Activated naive CD8-positive, alpha-beta T cell treated with anti-CD3 and anti-CD28 coated beads, Interleukin-2, amount 10 ng/mL, durations not matched to agents 7 days and 5 days (primary cell): ENCODE measurements around the gene NRIP3. TPM values are rescaled to one million over a fixed set of nuclear protein-coding genes. Genes with fewer than 3 reads are reported as not detected.
"Not testable (repeated sequence)": the region's sequence is repeated elsewhere in the genome, so short reads cannot be mapped to it uniquely, and the experiment has no call there.

ENCODE experiments used
- ATAC-seq: fragments of 150-1000 bp; cut with Tn5 transposase; one replicate; pipeline ENCODE4 v1.10.0; 2021; ENCODE audit warnings: low read depth, moderate library complexity
- POLR2A ChIA-PET: fragments of 350-600 bp; sonication (Branson Sonifier 250); formaldehyde crosslinking; loops from one replicate; lab custom pipeline; 2021; ENCODE audit warnings: antibody characterized with exemption; lab: Charles Lee
- DNase-seq: peaks from one replicate; pipeline ENCODE4 v3.0.0; 2021
- H3K27ac Mint-ChIP-seq: one replicate; pipeline ENCODE4 v1.8.0; 2022; ENCODE audit warnings: mild to moderate bottlenecking, mixed read lengths
- H3K27me3 Mint-ChIP-seq: one replicate; pipeline ENCODE4 v1.8.0; 2022; ENCODE audit warnings: mild to moderate bottlenecking, moderate library complexity, mixed read lengths
- H3K36me3 Mint-ChIP-seq: one replicate; pipeline ENCODE4 v1.8.0; 2021; ENCODE audit warnings: mild to moderate bottlenecking, mixed read lengths
- H3K4me1 Mint-ChIP-seq: one replicate; pipeline ENCODE4 v1.8.0; 2021; ENCODE audit warnings: mixed read lengths
- H3K4me3 Mint-ChIP-seq: one replicate; pipeline ENCODE4 v1.8.0; 2022; ENCODE audit warnings: mild to moderate bottlenecking, moderate library complexity, mixed read lengths
- H3K9me3 Mint-ChIP-seq: one replicate; pipeline ENCODE4 v1.8.0; 2021; ENCODE audit warnings: mixed read lengths
- total RNA-seq, 2 experiments: library from RNA; stranded (reverse); gene quantifications; one replicate each; pipeline ENCODE4 v1.2.3, GENCODE V29; 2021

NRIP3 gene
- total RNA-seq, 2 experiments from 2014 or later, result 1.4 to 2.0 TPM

DNA sequence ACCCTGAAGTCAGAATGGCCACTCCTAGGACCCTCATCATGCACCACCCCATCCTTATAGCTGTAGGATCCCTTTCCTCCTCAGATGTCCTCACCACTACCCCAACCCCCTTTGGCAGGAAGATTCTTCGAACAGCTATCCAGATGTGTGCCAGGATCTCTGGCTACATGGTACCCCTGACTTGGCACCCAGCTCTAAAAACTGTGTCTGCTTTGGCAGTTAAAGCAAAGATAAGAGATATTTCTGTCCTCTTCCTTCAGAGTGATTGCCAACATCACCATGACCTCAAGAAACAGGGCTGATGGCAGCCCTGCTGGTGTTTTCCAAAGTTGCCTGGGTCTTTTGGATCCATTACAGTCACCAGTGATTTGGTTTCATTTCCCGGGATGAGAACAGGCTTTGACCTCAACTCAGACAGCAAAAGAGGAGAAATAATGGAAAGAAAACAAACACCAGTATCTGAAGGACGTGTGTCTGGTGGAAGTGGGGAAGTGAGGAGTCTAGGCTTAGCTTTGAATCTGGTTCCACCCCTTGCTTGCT is 4.3 kb upstream of the NRIP3 start:
- DNase-seq (no peak), ATAC-seq (no peak)
- Mint-ChIP-seq H3K36me3 (no peaks in the 10 kb centered on the region), H3K27me3 (peaks cover 63% of the 10 kb centered on the region), H3K27ac (no peak overlapping the region), H3K9me3 (no peaks in the 10 kb centered on the region), H3K4me3 (no peak overlapping the region), H3K4me1 (peaks cover 9% of the 10 kb centered on the region)
- POLR2A ChIA-PET, result interaction anchor here (0.6 kb wide), 1 partner anchor 495 kb away, joined by 3 read pairs; no protein-coding TSS in a partner anchor

GRCh38 chr11:9005087-9005486 is 1.3 kb upstream of the NRIP3 start:
- peaks cover 15% of the 10 kb centered on the region for H3K4me1 Mint-ChIP-seq
- H3K27ac Mint-ChIP-seq, result peak overlapping the region; percentile 11
- no peaks in the 10 kb centered on the region for H3K36me3 Mint-ChIP-seq
- ATAC-seq (no peak), DNase-seq (no peak)
- POLR2A ChIA-PET, result no interaction called here
- no peaks in the 10 kb centered on the region for H3K9me3 Mint-ChIP-seq
- H3K27me3 Mint-ChIP-seq, result peaks cover 81% of the 10 kb centered on the region
- H3K4me3 Mint-ChIP-seq, result peak overlapping the region; percentile 67

- Mint-ChIP-seq H3K9me3 (no peaks in the 10 kb centered on the region), H3K4me1 (peaks cover 15% of the 10 kb centered on the region), H3K4me3 (peak overlapping the region; percentile 67), H3K27ac (no peak overlapping the region), H3K27me3 (peaks cover 81% of the 10 kb centered on the region), H3K36me3 (no peaks in the 10 kb centered on the region)
- DNase-seq (no peak), ATAC-seq (no peak)
- POLR2A ChIA-PET, result interaction anchor here (1.0 to 1.6 kb wide), 3 partner anchors 12 to 43 kb away, joined by 3 read pairs; no protein-coding TSS in a partner anchor
Observed at GRCh38 chr11:9004183-9004926, 554 bp upstream of the NRIP3 start.

DNA sequence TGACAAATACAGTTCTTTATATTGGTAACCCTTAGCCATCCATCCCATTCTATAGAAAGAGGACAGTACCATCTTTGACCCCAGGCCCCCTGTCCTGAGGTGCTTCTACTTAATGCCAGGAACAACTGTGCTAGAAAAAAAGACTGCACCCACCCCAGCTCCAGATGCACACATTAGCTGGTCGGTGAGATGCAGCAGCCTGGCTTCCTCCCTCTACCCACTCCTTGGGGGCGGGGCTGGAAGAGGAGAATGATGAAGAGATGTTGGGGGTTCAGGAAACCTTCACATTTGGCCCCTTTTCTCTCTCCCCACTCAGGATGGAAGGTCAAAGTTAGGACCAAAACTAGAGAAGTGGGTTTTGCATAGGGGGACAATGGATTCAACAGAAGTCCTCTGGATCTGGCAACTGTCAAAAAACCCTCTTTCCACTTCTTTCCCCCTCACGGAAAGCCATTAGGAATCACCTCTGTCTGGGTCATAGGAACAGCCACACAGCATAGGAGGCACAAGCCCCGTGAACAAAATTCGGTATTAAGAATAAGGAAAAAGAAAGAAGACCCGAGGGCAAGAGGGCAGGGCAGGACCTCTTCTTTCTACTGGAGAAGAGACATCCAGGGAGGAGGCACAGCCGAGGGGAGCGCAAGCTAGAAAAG is 755 bp downstream of the NRIP3 start:
- DNase-seq, result no peak
- ATAC-seq, result no peak
- H3K27ac Mint-ChIP-seq, result peak overlapping the region; percentile 36
- POLR2A ChIA-PET, result interaction anchor here (1.0 to 1.6 kb wide), 3 partner anchors 14 to 41 kb away, joined by 3 read pairs; no protein-coding TSS in a partner anchor
- H3K4me1 Mint-ChIP-seq, result peaks cover 15% of the 10 kb centered on the region
- no peaks in the 10 kb centered on the region for H3K36me3 Mint-ChIP-seq
- peaks cover 75% of the 10 kb centered on the region for H3K27me3 Mint-ChIP-seq
- peak overlapping the region; percentile 78 for H3K4me3 Mint-ChIP-seq
- no peaks in the 10 kb centered on the region for H3K9me3 Mint-ChIP-seq

DNA sequence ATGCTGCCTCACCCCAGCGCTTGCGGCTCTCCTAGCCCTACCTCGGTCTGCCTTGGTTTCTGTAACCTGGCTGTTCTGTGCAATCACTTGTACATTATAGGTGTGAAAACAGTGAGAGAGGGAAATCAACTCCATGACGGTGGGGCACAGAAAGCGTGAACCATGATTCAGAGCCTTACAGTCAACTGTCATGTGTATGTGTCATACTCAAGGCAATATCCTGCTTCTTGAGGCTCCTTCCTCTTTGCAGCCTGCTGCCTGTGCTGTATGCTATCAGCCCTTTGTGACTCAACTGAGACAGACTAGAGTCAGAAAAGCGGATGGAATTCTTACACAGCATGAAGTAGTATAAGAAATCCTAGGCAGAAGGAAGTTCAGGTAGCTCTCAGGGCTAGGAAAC is 2.1 kb downstream of the NRIP3 start:
- DNase-seq (no peak), ATAC-seq (peak; percentile 56)
- POLR2A ChIA-PET, result no interaction called here
- H3K36me3 Mint-ChIP-seq, result no peaks in the 10 kb centered on the region
- peaks cover 65% of the 10 kb centered on the region for H3K27me3 Mint-ChIP-seq
- H3K27ac Mint-ChIP-seq, result no peak overlapping the region
- peaks cover 15% of the 10 kb centered on the region for H3K4me1 Mint-ChIP-seq
- no peak overlapping the region for H3K4me3 Mint-ChIP-seq
- H3K9me3 Mint-ChIP-seq, result no peaks in the 10 kb centered on the region

DNA sequence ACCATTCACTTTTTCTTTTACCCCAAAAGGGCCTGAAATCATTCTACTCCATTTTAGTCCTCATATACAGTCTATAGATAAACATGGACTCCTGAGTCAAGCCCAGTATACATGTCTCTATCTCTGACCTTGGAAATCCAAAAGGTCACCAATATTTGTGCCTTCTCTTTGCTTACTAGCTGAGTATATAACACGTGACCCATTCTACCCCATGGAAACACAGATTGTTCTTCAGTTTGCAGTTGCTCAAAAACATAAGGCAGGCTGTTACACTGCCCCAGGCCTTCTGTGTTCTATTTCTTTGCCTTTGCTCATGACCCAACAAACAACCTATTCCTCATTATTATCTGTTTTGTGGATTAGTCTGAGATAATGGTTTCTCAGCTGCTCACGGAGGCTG is 5.8 kb downstream of the NRIP3 start:
- Mint-ChIP-seq H3K9me3 (no peaks in the 10 kb centered on the region), H3K27me3 (peaks cover 45% of the 10 kb centered on the region), H3K4me1 (peaks cover 6% of the 10 kb centered on the region), H3K36me3 (no peaks in the 10 kb centered on the region), H3K4me3 (no peak overlapping the region), H3K27ac (no peak overlapping the region)
- no peak for DNase-seq
- POLR2A ChIA-PET, result no interaction called here
- ATAC-seq, result no peak

DNA sequence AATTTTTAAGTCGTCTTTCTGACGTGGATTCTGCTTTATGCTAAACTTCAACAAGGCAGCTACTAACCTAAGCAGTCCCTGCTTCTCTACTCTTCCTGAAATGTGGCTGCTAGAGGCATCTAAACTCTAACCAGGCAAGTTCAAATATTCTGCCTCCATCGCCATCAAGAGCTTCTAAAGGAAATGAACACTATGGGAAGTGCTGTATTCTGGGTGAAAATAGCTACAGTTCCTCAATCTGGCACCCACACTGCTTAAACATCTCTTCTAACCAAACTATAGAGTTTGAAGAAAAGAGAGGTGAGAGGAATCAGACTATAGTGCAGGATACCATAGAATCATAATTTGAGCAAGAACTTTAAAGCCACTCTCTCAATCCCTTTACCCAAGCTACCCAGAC is 6.3 kb downstream of the NRIP3 start:
- Mint-ChIP-seq H3K27me3 (peaks cover 41% of the 10 kb centered on the region), H3K4me3 (no peak overlapping the region), H3K9me3 (no peaks in the 10 kb centered on the region), H3K36me3 (no peaks in the 10 kb centered on the region), H3K27ac (no peak overlapping the region), H3K4me1 (peaks cover 5% of the 10 kb centered on the region)
- POLR2A ChIA-PET, result interaction anchor here (0.7 kb wide), 1 partner anchor 1601 kb away, joined by 9 read pairs; no protein-coding TSS in a partner anchor
- ATAC-seq (no peak), DNase-seq (no peak)

GRCh38 chr11:8989453-8989852 is 14.3 kb downstream of the NRIP3 start:
- Mint-ChIP-seq H3K27me3 (peaks cover 22% of the 10 kb centered on the region), H3K4me1 (peaks cover 7% of the 10 kb centered on the region), H3K36me3 (no peaks in the 10 kb centered on the region), H3K4me3 (no peak overlapping the region), H3K27ac (no peak overlapping the region), H3K9me3 (no peaks in the 10 kb centered on the region)
- POLR2A ChIA-PET, result no interaction called here
- no peak for ATAC-seq
- no peak for DNase-seq

- DNase-seq (no peak), ATAC-seq (no peak)
- no peaks in the 10 kb centered on the region for H3K9me3 Mint-ChIP-seq
- no peak overlapping the region for H3K27ac Mint-ChIP-seq
- H3K4me3 Mint-ChIP-seq, result no peak overlapping the region
- H3K36me3 Mint-ChIP-seq, result no peaks in the 10 kb centered on the region
- peaks cover 7% of the 10 kb centered on the region for H3K4me1 Mint-ChIP-seq
- peaks cover 22% of the 10 kb centered on the region for H3K27me3 Mint-ChIP-seq
- POLR2A ChIA-PET, result no interaction called here
Observed at GRCh38 chr11:8988329-8989234, 15.2 kb downstream of the NRIP3 start.

DNA sequence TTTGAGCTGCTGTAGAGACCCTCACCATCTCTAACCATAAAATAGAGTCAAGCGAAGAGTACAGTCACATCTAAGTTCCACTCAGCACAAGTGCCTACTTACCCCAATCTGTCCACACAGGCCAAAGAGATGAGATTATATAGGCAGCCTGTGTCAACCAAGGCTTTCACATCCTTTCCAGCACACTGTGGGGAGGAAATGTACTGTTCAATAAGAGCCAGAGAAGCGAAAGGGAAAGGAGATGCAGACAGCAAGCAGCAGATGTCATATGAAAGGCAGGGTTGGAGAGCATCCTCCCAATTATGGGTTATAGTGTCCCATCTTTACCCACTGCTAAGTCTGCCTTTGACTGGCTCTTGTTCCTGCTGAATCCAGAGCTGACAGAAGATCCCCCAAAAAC is 16.4 kb downstream of the NRIP3 start:
- Mint-ChIP-seq H3K4me1 (peaks cover 7% of the 10 kb centered on the region), H3K27me3 (peaks cover 22% of the 10 kb centered on the region), H3K27ac (no peak overlapping the region), H3K36me3 (no peaks in the 10 kb centered on the region), H3K4me3 (no peak overlapping the region), H3K9me3 (no peaks in the 10 kb centered on the region)
- POLR2A ChIA-PET, result no interaction called here
- DNase-seq (no peak), ATAC-seq (peak; percentile 86)

DNA sequence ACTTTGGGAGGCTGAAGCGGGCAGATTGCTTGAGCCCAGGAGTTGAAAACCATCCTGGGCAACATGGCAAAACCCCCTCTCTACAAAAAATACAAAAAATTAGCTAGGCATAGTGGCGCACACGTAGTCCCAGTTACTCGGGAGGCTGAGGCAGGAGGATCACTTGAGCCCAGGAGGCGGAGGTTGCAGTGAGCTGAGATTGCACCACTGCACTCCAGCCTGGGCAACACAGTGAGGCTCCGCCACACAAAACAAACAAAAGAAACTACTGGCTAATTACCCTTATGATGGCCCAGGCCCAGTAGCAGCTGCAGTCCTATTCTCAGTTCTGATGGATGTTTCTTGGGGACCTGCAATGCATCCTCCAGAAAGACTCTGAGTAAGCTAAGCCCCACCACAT is 17.0 kb downstream of the NRIP3 start:
- DNase-seq, H3K36me3 Mint-ChIP-seq, H3K4me1 Mint-ChIP-seq, ATAC-seq, H3K9me3 Mint-ChIP-seq, H3K27ac Mint-ChIP-seq, H3K4me3 Mint-ChIP-seq, POLR2A ChIA-PET: not testable (repeated sequence)
- peaks cover 16% of the 10 kb centered on the region for H3K27me3 Mint-ChIP-seq

GRCh38 chr11:8985462-8985861 is 18.3 kb downstream of the NRIP3 start:
- Mint-ChIP-seq H3K4me3 (no peak overlapping the region), H3K27me3 (peaks cover 13% of the 10 kb centered on the region), H3K4me1 (peaks cover 7% of the 10 kb centered on the region), H3K36me3 (no peaks in the 10 kb centered on the region), H3K9me3 (no peaks in the 10 kb centered on the region), H3K27ac (no peak overlapping the region)
- no peak for ATAC-seq
- POLR2A ChIA-PET, result interaction anchor here (0.6 kb wide), 1 partner anchor 207 kb away, joined by 5 read pairs; no protein-coding TSS in a partner anchor
- DNase-seq, result no peak

DNA sequence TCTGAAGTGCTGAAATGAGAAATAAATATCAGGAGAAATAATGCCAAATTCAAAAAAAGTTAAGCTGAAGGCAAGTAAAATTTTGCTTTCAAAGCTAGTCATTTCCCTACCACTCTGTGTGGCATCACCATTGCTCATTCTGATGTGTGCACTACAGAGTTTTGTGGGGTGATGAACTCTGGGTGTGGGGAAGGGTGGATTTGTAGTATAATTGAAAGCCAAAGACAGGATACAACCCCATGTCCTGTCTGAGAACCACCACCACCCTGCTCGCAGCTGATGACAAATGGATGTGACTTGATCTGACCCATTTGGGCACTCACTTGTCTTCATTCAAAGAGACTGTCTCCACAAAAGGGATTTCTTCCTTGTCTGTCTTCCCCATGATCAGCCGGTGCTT is 20.2 kb downstream of the NRIP3 start:
- no peaks in the 10 kb centered on the region for H3K36me3 Mint-ChIP-seq
- ATAC-seq (no peak), DNase-seq (no peak)
- H3K27me3 Mint-ChIP-seq, result peaks cover 7% of the 10 kb centered on the region
- H3K9me3 Mint-ChIP-seq, result no peaks in the 10 kb centered on the region
- H3K27ac Mint-ChIP-seq, result no peak overlapping the region
- H3K4me3 Mint-ChIP-seq, result no peak overlapping the region
- peaks cover 7% of the 10 kb centered on the region for H3K4me1 Mint-ChIP-seq
- POLR2A ChIA-PET, result no interaction called here
